SK-N-SH (cell line): ENCODE results near the gene SPATA13. TPM values are rescaled to one million over a fixed set of nuclear protein-coding genes. Genes with fewer than 3 reads are reported as not detected.
"Not testable (repeated sequence)": the region's sequence is repeated elsewhere in the genome, so short reads cannot be mapped to it uniquely, and the experiment has no call there.

Source experiments
- CTCF ChIA-PET: fragments of 300-600, 350-600 bp; formaldehyde crosslinking; extraction: SDS; loops from one replicate; lab custom pipeline; 2021; lab: Yijun Ruan, JAX
- POLR2A ChIA-PET: fragments of 350-600 bp; sonication (Branson Sonifier 250); formaldehyde crosslinking; extraction: SDS; loops from one replicate; lab custom pipeline; 2020; ENCODE audit warnings: antibody characterized with exemption, inconsistent platforms; lab: Yijun Ruan, JAX
- DNase-seq: peaks from one replicate; pipeline ENCODE4 v3.0.0; 2012
- H2AFZ ChIP-seq: fragments of 200-600 bp; sonication (generic); 2 replicates; pipeline ENCODE4 v1.8.1; 2016; ENCODE audit warnings: antibody characterized with exemption, mild to moderate bottlenecking, low read depth
- H3F3A ChIP-seq: fragments of 200-600 bp; sonication (generic); replicated peaks from 2 replicates; pipeline ENCODE3; 2016; ENCODE audit warnings: antibody characterized with exemption, mild to moderate bottlenecking; ENCODE audit not compliant: insufficient read depth
- H3K27ac ChIP-seq, 2 experiments: fragments of 200-500 bp in 1 of 2; fragments of 200-600 bp in 1 of 2; sonication (Bioruptor generic) in 1 of 2; sonication (generic), shearing (Covaris generic) in 1 of 2; 2 replicates each; pipeline versions ENCODE4 v1.5.1 to v1.6.1; 2014 to 2016; ENCODE audit warnings: low read depth in 2 of 2, inconsistent platforms in 1 of 2, low read length in 1 of 2, mild to moderate bottlenecking in 1 of 2, mixed read lengths in 1 of 2
- H3K27me3 ChIP-seq: fragments of 200-600 bp; sonication (generic), shearing (Covaris generic); 2 replicates; pipeline ENCODE4 v1.6.1; 2016; ENCODE audit warnings: mixed run types; ENCODE audit not compliant: insufficient read depth
- H3K36me3 ChIP-seq, 2 experiments: fragments of 200-500 bp in 1 of 2; fragments of 200-600 bp in 1 of 2; sonication (Bioruptor generic) in 1 of 2; sonication (generic) in 1 of 2; replicated peaks in 1 of 2; 2 replicates each; pipeline versions ENCODE3 to v1.5.1; 2014 to 2016; ENCODE audit warnings: low read length in 1 of 2, mild to moderate bottlenecking in 1 of 2; ENCODE audit not compliant: insufficient read depth in 2 of 2, control insufficient read depth in 1 of 2
- H3K4me1 ChIP-seq, 2 experiments: fragments of 200-500 bp in 1 of 2; fragments of 200-600 bp in 1 of 2; sonication (Bioruptor generic) in 1 of 2; sonication (generic), shearing (Covaris generic) in 1 of 2; 2 replicates each; pipeline versions ENCODE4 v1.5.1 to v1.6.1; 2014 to 2016; ENCODE audit warnings: low read depth in 1 of 2, low read length in 1 of 2, mixed run types in 1 of 2; ENCODE audit not compliant: insufficient read depth in 2 of 2, control insufficient read depth in 1 of 2
- H3K4me2 ChIP-seq: fragments of 200-600 bp; sonication (generic), shearing (Covaris generic); 2 replicates; pipeline ENCODE4 v1.6.1; 2017; ENCODE audit warnings: mixed run types
- H3K4me3 ChIP-seq, 2 experiments: fragments of 200-500 bp in 1 of 2; fragments of 200-600 bp in 1 of 2; sonication (Bioruptor generic) in 1 of 2; sonication (generic), shearing (Covaris generic) in 1 of 2; 2 replicates each; pipeline versions ENCODE4 v1.5.1 to v1.8.1; 2014 to 2016; ENCODE audit warnings: low read depth in 2 of 2, inconsistent platforms in 1 of 2, low read length in 1 of 2, mild to moderate bottlenecking in 1 of 2, mixed read lengths in 1 of 2, moderate library complexity in 1 of 2
- H3K79me2 ChIP-seq: fragments of 200-600 bp; sonication (generic); 2 replicates; pipeline ENCODE4 v1.8.1; 2017; ENCODE audit warnings: mild to moderate bottlenecking; ENCODE audit not compliant: insufficient read depth
- H3K9ac ChIP-seq: fragments of 200-600 bp; sonication (generic); 2 replicates; pipeline ENCODE4 v1.6.1; 2017; ENCODE audit warnings: mixed run types
- H3K9me2 ChIP-seq: fragments of 200-600 bp; sonication (generic); 2 replicates; pipeline ENCODE4 v1.6.1; 2017; ENCODE audit warnings: mixed run types
- H3K9me3 ChIP-seq: fragments of 200-600 bp; sonication (generic); 2 replicates; pipeline ENCODE4 v1.6.1; 2017; ENCODE audit warnings: mixed run types, mild to moderate bottlenecking, moderate library complexity
- H4K20me1 ChIP-seq: fragments of 200-600 bp; sonication (generic); 2 replicates; pipeline ENCODE4 v1.6.1; 2017; ENCODE audit warnings: mild to moderate bottlenecking, mixed run types; ENCODE audit not compliant: insufficient read depth
- ELF1 ChIP-seq: IDR thresholded peaks from 2 replicates; pipeline ENCODE4 v1.4.0; 2012
- FOXM1 ChIP-seq: IDR thresholded peaks from 2 replicates; pipeline ENCODE4 v1.4.0; 2012; ENCODE audit warnings: low read depth, mild to moderate bottlenecking
- IRF3 ChIP-seq: fragments of 150-350 bp; IDR thresholded peaks from 2 replicates; pipeline ENCODE4 v1.6.1; 2016; ENCODE audit warnings: mild to moderate bottlenecking, low read depth, low read length
- MEF2A ChIP-seq: IDR thresholded peaks from 2 replicates; pipeline ENCODE4 v1.4.0; 2012; ENCODE audit warnings: low read depth, borderline replicate concordance
- RFX5 ChIP-seq: IDR thresholded peaks from 2 replicates; pipeline ENCODE4 v1.6.1; 2012; ENCODE audit warnings: mild to moderate bottlenecking, improper control_type of control experiment, low read length
- SIN3A ChIP-seq: IDR thresholded peaks from 2 replicates; pipeline ENCODE4 v1.6.1; 2012; ENCODE audit warnings: low read depth, mild to moderate bottlenecking, low read length, moderate library complexity, borderline replicate concordance
- TCF12 ChIP-seq: IDR thresholded peaks from 2 replicates; pipeline ENCODE4 v1.4.0; 2012
- TEAD4 ChIP-seq: IDR thresholded peaks from 2 replicates; pipeline ENCODE4 v1.4.0; 2012; ENCODE audit warnings: mild to moderate bottlenecking, borderline replicate concordance; ENCODE audit not compliant: insufficient read depth
- USF1 ChIP-seq: IDR thresholded peaks from 2 replicates; pipeline ENCODE4 v1.4.0; 2012; ENCODE audit warnings: low read depth, borderline replicate concordance
- USF2 ChIP-seq: fragments of 150-350 bp; IDR thresholded peaks from 2 replicates; pipeline ENCODE4 v1.6.1; 2017; ENCODE audit warnings: antibody characterized with exemption, low read length, low read depth, borderline replicate concordance
- YY1 ChIP-seq: IDR thresholded peaks from 2 replicates; pipeline ENCODE4 v1.4.0; 2012; ENCODE audit warnings: low read depth, mild to moderate bottlenecking
- WGBS: methylation state at CpG from one replicate; pipeline ENCODE4 v1.1.6; 2017; ENCODE audit warnings: low lambda C conversion rate; 5-methylcytosine and 5-hydroxymethylcytosine counted together
- polyA plus RNA-seq, 3 experiments: library from polyadenylated mRNA; depleted of rRNA; stranded (reverse); fragments of >200 nt; gene quantifications; 2 replicates each; pipeline ENCODE4 v1.2.3, GENCODE V29; 2012

SPATA13 gene
- polyA plus RNA-seq, 1 of the 3 experiments (the other 2 are of a cell fraction) = 4.3 TPM

GRCh38 chr13:24308068-24308445 is 147.5 kb downstream of the SPATA13 start:
- H3K4me3 ChIP-seq = no peak overlapping the region
- 80% methylated on average over 2 of the region's 33 CpGs for WGBS
- H3K79me2 ChIP-seq = no peaks in the 10 kb centered on the region
- no peaks in the 10 kb centered on the region for H3K36me3 ChIP-seq
- H3K27me3 ChIP-seq = no peaks in the 10 kb centered on the region
- ChIA-PET POLR2A (no interaction called here), CTCF (no interaction called here)
- no peak overlapping the region for H3K27ac ChIP-seq
- DNase-seq = no peak
- no peaks in the 10 kb centered on the region for H3F3A ChIP-seq
- no peaks in the 10 kb centered on the region for H4K20me1 ChIP-seq
- H3K9ac ChIP-seq = no peak overlapping the region
- no peak overlapping the region for H2AFZ ChIP-seq
- no peaks in the 10 kb centered on the region for H3K9me3 ChIP-seq
- TF ChIP-seq RFX5 (no peak), FOXM1 (no peak)
- H3K9me2 ChIP-seq = no peaks in the 10 kb centered on the region
- no peaks in the 10 kb centered on the region for H3K4me1 ChIP-seq
- no peak overlapping the region for H3K4me2 ChIP-seq

GRCh38 chr13:24308488-24309020 is 148.0 kb downstream of the SPATA13 start:
- Histone ChIP-seq H3K36me3 (no peaks in the 10 kb centered on the region), H3K9ac (no peak overlapping the region), H2AFZ (no peak overlapping the region), H3K4me1 (no peaks in the 10 kb centered on the region), H3K4me3 (no peak overlapping the region), H3K4me2 (no peak overlapping the region), H3K79me2 (no peaks in the 10 kb centered on the region), H3K27me3 (no peaks in the 10 kb centered on the region), H3K27ac (no peak overlapping the region), H4K20me1 (no peaks in the 10 kb centered on the region), H3K9me3 (no peaks in the 10 kb centered on the region), H3F3A (no peaks in the 10 kb centered on the region), H3K9me2 (no peaks in the 10 kb centered on the region)
- 93% methylated on average over 28 of the region's 37 CpGs for WGBS
- DNase-seq = no peak
- no peak for TF ChIP-seq YY1
- no peak for TF ChIP-seq ELF1
- no peak for TF ChIP-seq MEF2A
- TF ChIP-seq TEAD4 = no peak
- TF ChIP-seq TCF12 = no peak
- no peak for TF ChIP-seq USF1
- TF ChIP-seq IRF3 = no peak
- no peak for TF ChIP-seq SIN3A
- no peak for TF ChIP-seq USF2
- POLR2A ChIA-PET = no interaction called here
- CTCF ChIA-PET = no interaction called here

- H3K4me3 ChIP-seq, H3K4me2 ChIP-seq, H3K79me2 ChIP-seq, DNase-seq, H2AFZ ChIP-seq, H3K27me3 ChIP-seq, H3K9me2 ChIP-seq, CTCF ChIA-PET, H3F3A ChIP-seq, H3K9me3 ChIP-seq, POLR2A ChIA-PET, H3K27ac ChIP-seq, H3K9ac ChIP-seq, H3K4me1 ChIP-seq, H3K36me3 ChIP-seq, H4K20me1 ChIP-seq: not testable (repeated sequence)
- 90% methylated on average over 2 of the region's 2 CpGs for WGBS
Observed at GRCh38 chr13:24309300-24309699, 148.8 kb downstream of the SPATA13 start, which contains the start of gene C1QTNF9. TSS of gene C1QTNF9 (plus strand) at chr13:24309580. CDS start at chr13:24316004, 6,424 bp downstream.
